Adipose tissue (tissue), 3 donors: ENCODE data around the gene CCN6. TPM values are rescaled to one million over a fixed set of nuclear protein-coding genes. Genes with fewer than 3 reads are reported as not detected.

Experiments
- H3K27ac ChIP-seq: one replicate; pipeline ENCODE4 v1.5.1; 2013; ENCODE audit warnings: low read depth, low read length
- WGBS, 3 donors: extraction: QIAGEN DNeasy Blood & Tissue Kit; methylation state at CpG; one replicate each; pipeline ENCODE4 v1.1.7; 2013; 5-methylcytosine and 5-hydroxymethylcytosine counted together
- polyA plus RNA-seq, 3 donors: library from polyadenylated mRNA; stranded (reverse); fragments of 200-250 nt; gene quantifications; one replicate each; pipeline ENCODE4 v1.2.3, GENCODE V29; 2013
- donor health status: healthy with polysubstance abuse.
- donor health status: Bipolar disorder and iron deficiency.
- donor health status: healthy.

CCN6 gene
- not detected for polyA plus RNA-seq

DNA sequence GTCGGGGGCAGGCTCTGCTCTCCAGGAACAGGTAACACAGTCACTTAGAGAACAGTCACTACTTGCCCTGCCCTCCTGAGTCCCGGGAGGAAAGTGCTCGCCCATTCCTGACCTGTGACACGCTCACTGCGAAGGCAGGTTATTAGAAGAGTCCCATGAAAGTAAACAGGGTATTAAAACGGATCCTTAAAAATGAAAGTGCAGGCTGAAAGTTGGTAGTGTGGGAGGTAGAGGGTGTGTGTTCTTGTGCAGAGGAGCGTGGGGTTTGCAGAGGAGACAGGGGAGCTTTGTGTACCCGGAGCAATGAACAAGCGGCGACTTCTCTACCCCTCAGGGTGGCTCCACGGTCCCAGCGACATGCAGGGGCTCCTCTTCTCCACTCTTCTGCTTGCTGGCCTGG lies at the start of gene CCN6:
TSS of gene CCN6 (plus strand) at position 104 of the 400 bp plus-strand sequence. CDS start at position 358, 254 bp downstream.
- no peak within 1 kb of the TSS for H3K27ac ChIP-seq
- WGBS, 3 donors: 78 to 87% (median 82%) methylated on average over 12 of the region's 12 CpGs

DNA sequence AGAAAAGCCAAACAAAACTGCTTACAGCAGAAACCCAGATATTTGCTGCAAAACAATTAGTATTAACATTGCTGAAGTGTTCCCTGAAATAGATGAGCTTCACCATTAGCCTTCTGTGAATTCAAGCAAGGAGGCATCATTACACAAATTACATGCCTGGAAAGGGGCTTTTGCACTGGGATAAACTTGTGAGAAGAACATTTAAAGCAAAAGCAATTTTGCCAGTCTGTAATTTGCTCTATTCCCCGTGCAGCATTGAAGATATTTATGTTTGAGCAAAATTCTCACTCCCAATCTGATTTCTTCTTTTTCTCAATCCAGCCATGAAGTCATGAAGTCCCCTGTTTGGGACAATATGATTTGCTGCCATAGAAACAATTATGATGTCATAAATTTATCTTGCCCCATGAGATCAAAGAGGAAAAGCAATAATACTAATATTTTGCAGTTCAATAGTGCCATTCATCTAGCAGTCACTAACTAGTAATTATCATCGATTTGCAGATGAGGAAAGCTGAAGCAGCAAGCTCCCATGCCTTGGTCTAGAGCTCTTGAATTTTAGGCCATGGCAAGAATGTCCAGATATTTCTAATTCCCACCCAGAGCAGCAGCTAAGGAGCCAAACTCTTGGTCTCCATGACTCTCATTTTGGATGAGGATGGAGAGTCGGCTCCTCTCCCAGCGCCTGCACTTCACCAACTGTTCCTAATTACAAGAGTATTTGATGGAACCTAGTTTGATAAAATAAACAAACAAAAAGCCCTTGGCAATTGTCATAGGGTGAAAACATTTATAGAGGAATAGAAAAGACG lies 49.5 kb upstream of the CCN6 start:
- WGBS, 3 donors: 65 to 69% (median 68%) methylated on average over 5 of the region's 5 CpGs
- H3K27ac ChIP-seq: no peak overlapping the region

- H3K27ac ChIP-seq: no peak overlapping the region
- 29 to 48% (median 42%) methylated on average over 1 of the region's 1 CpG for WGBS, 3 donors
Measured at GRCh38 chr6:112005013-112005371, 48.9 kb upstream of the CCN6 start.

GRCh38 chr6:112007254-112007653 lies 46.6 kb upstream of the CCN6 start:
- WGBS, 3 donors: 16 to 48% (median 45%) methylated on average over 2 of the region's 2 CpGs
- no peak overlapping the region for H3K27ac ChIP-seq

- 43 to 75% (median 49%) methylated on average over 3 of the region's 3 CpGs for WGBS, 3 donors
- no peak overlapping the region for H3K27ac ChIP-seq
Measured at GRCh38 chr6:112007805-112008204, 46.1 kb upstream of the CCN6 start.

GRCh38 chr6:112008482-112008881 lies 45.4 kb upstream of the CCN6 start:
- H3K27ac ChIP-seq: no peak overlapping the region
- 79 to 92% (median 91%) methylated on average over 4 of the region's 4 CpGs for WGBS, 3 donors

- no peak overlapping the region for H3K27ac ChIP-seq
- WGBS, 3 donors: 82 to 86% (median 83%) methylated on average over 5 of the region's 5 CpGs
Measured at GRCh38 chr6:112010328-112010727, 43.6 kb upstream of the CCN6 start.

GRCh38 chr6:112013051-112013450 lies 40.9 kb upstream of the CCN6 start:
- 87 to 93% (median 92%) methylated on average over 3 of the region's 3 CpGs for WGBS, 3 donors
- no peak overlapping the region for H3K27ac ChIP-seq

DNA sequence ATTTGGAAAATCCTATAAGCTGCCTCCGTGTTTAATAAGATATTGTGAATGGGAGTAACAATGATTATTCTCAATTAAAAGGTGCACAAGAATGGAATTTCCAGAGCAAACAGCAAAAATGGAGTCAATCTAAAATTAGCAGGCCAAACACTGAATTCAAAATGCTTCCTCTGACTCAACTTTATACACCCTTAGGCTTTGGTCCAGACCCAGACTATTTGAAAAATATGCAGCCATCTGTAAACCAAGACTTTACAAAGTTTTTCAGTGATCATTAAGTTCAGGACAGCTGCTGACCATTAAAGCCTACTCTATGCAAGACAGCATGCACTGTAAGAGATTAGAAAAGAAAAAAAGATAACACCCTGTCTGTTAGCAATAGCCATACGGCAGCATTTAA lies 39.4 kb upstream of the CCN6 start:
- 50 to 62% (median 51%) methylated on average over 2 of the region's 2 CpGs for WGBS, 3 donors

GRCh38 chr6:112015725-112016124 lies 38.2 kb upstream of the CCN6 start:
- H3K27ac ChIP-seq: no peak overlapping the region

More for the DNA sequence above, 39.4 kb upstream of the CCN6 start:
- H3K27ac ChIP-seq: no peak overlapping the region

DNA sequence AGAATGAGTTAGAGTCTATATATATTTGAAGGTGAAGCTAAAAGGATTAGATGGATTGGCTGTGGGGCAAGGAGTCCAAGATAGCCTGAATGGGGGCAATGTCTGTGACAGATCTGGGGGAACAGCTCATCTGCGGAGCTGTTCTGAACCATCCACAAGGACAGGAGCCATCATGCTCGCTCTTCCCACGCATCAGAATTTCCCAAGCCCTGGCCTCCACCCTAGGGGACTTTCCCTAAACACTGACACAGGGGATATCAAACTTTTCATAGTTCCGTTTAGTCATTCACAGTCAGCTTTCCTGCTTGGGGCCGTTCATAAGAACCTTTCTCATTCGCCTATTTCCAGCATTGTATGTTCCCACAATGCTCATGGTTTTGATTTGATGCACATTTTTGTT lies 37.6 kb upstream of the CCN6 start:
- H3K27ac ChIP-seq: no peak overlapping the region
- 55 to 79% (median 56%) methylated on average over 6 of the region's 6 CpGs for WGBS, 3 donors

More at GRCh38 chr6:112015725-112016124, 38.2 kb upstream of the CCN6 start:
- 93 to 94% (median 94%) methylated on average over 5 of the region's 5 CpGs for WGBS, 3 donors

- 90 to 94% (median 93%) methylated on average over 4 of the region's 4 CpGs for WGBS, 3 donors
- H3K27ac ChIP-seq: no peak overlapping the region
Measured at GRCh38 chr6:112017169-112017568, 36.7 kb upstream of the CCN6 start.

- H3K27ac ChIP-seq: no peak overlapping the region
- WGBS, 3 donors: 53 to 74% (median 71%) methylated on average over 7 of the region's 7 CpGs
Measured at GRCh38 chr6:112017760-112018537, 36.0 kb upstream of the CCN6 start.

DNA sequence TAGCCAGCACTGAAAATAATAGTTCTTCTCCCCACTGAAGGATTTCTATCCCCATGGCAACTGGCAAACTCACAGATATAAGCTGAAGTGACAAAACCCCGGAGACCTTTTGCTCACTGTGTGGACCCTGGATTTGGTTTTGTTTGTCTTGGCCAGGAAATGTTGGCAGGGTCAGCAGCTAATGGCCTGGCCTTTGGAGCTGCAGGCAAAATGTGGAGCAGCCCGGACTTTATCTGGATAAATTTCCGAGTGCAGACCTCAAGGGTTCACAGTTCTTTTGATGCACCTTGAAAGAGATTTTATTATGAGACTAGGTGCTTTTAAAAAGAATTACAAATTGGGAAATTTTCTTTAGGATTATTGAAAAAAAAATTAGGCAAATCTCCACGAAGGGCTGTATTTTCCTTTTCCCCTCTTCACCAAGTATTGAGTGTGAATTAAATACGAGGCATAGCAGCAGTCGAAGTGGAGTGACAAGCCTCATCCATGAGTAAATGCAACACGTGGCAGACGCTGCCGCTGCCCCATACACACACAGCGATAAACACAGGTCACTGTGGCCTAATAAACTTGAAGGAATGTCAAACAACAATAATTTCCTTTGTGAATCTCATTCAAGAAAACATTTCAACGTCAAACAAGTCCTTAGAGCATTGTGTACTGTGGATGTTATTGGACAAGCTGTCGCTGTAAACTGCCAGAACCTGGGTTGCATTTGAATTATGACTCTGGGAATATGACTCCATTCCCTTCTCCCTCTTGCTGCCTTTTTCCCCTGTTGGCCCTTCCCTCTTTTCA lies 35.1 kb upstream of the CCN6 start:
- no peak overlapping the region for H3K27ac ChIP-seq
- WGBS, 3 donors: 26 to 47% (median 40%) methylated on average over 12 of the region's 12 CpGs

- 46 to 97% (median 52%) methylated on average over 1 of the region's 1 CpG for WGBS, 3 donors
- peak overlapping the region; percentile 65 for H3K27ac ChIP-seq
Measured at GRCh38 chr6:112019589-112019988, 34.3 kb upstream of the CCN6 start.

DNA sequence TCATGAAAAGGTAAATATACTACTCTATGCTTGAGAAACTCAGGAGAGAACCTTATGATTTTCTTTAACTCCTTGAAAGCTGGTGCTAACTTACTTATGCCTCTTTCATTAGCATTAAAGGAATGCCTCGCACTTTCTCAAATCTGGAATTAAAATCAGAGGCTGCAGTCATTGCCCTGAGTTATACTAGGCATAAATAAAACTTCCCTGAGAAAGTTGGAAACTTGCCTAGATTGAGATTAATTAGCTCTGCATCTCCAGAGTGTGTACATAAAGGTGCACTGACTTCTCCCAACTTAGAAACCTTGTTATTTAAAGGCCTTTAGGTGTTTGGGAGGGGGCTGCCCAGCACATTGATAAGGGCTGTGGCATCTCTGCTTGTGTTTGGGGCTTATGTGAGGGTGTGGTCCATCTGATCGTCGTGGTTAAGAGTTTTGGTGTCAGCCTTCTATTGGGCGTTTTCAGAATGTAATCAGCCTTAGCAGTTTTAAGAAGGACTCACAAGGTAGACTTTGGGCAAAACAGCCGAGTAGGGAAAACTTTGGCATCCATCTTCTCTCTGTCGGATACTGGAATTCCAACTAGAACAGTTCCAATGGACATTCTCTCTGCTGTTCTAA lies 32.1 kb upstream of the CCN6 start:
- H3K27ac ChIP-seq: no peak overlapping the region
- 45 to 69% (median 68%) methylated on average over 6 of the region's 6 CpGs for WGBS, 3 donors

DNA sequence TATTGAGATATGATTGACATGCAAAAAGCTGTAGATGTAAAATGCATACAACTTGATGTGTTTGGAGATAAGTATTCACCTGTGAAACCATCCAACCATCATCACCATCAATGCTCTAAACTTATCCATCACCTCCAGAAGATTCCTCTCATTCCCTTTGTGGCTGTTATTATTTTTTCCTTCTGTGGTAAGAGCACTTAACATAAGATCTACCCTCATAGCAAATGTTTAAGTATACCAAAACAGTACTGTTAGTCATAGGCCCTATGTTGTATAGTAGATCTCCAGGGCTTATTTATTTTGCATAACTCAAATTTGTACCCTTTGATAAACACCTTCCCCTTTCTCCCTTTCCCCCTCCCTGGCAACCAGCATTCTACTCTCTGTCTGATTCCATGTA lies 31.2 kb upstream of the CCN6 start:
- H3K27ac ChIP-seq: no peak overlapping the region

DNA sequence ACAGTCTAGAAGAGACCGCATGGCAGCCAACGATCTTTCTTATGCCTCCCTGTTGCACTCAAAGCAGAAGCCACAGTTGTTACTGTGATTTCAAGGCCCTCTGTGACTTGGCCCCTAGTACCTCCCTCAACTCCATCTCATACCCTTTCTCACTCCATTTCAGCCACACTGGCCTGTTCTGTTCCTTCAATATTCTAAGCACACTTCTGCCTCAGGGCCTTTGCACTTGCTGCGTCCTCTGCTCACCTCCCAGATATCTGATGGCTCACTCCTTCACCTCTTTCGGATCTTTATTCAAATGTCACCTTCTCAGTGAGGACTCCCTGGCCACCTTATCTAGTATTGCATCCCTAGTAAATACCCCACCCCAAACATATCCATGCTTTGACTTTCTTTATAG lies 29.4 kb upstream of the CCN6 start:
- no peak overlapping the region for H3K27ac ChIP-seq
- 96 to 98% (median 96%) methylated on average over 4 of the region's 4 CpGs for WGBS, 3 donors
